DOHH2 (cell line): ENCODE results near the gene SLX4IP.

ENCODE experiments used
- H3F3A ChIP-seq: fragments of 200-600 bp; sonication (generic), shearing (Covaris generic); 2 replicates; pipeline ENCODE4 v1.6.0; 2016; ENCODE audit warnings: antibody characterized with exemption, mild to moderate bottlenecking; ENCODE audit not compliant: control insufficient read depth, insufficient read depth
- H3K27ac ChIP-seq: fragments of 200-600 bp; sonication (generic); 2 replicates; pipeline ENCODE4 v1.5.1; 2014; ENCODE audit warnings: low read depth, mild to moderate bottlenecking, low read length, moderate library complexity
- H3K27me3 ChIP-seq: fragments of 200-600 bp; sonication (generic); 2 replicates; pipeline ENCODE4 v1.6.1; 2014; ENCODE audit warnings: mild to moderate bottlenecking, low read length, mixed read lengths; ENCODE audit not compliant: control insufficient read depth
- H3K36me3 ChIP-seq: fragments of 200-600 bp; sonication (generic); 2 replicates; pipeline ENCODE4 v1.6.1; 2014; ENCODE audit warnings: mild to moderate bottlenecking, low read length, moderate library complexity, mixed read lengths; ENCODE audit not compliant: control insufficient read depth
- H3K4me1 ChIP-seq: fragments of 200-600 bp; sonication (generic); 2 replicates; pipeline ENCODE4 v1.6.1; 2014; ENCODE audit warnings: mild to moderate bottlenecking, low read length, mixed read lengths; ENCODE audit not compliant: control insufficient read depth
- H3K4me2 ChIP-seq: fragments of 200-600 bp; sonication (generic); 2 replicates; pipeline ENCODE4 v1.6.0; 2014; ENCODE audit warnings: mild to moderate bottlenecking, low read length, moderate library complexity
- H3K4me3 ChIP-seq: fragments of 200-600 bp; sonication (generic); 2 replicates; pipeline ENCODE4 v1.5.1; 2014; ENCODE audit warnings: mild to moderate bottlenecking, low read length, mixed read lengths
- H3K79me2 ChIP-seq: fragments of 200-600 bp; sonication (generic); 2 replicates; pipeline ENCODE4 v1.6.1; 2014; ENCODE audit warnings: mild to moderate bottlenecking, low read length, mixed read lengths; ENCODE audit not compliant: control insufficient read depth
- H3K9me2 ChIP-seq: fragments of 200-600 bp; sonication (generic); replicated peaks from 2 replicates; pipeline ENCODE4 v1.6.1; 2014; ENCODE audit warnings: mild to moderate bottlenecking, low read length, mixed read lengths; ENCODE audit not compliant: control insufficient read depth
- H3K9me3 ChIP-seq: fragments of 200-600 bp; sonication (generic); 2 replicates; pipeline ENCODE4 v1.6.1; 2014; ENCODE audit warnings: antibody characterized with exemption, low read length, mixed read lengths; ENCODE audit not compliant: control insufficient read depth, insufficient read depth
- H4K20me1 ChIP-seq: fragments of 200-600 bp; sonication (generic); 2 replicates; pipeline ENCODE4 v1.6.0; 2014; ENCODE audit warnings: low read depth, mild to moderate bottlenecking, antibody characterized with exemption, low read length, moderate library complexity; ENCODE audit not compliant: control insufficient read depth, insufficient read depth
- EZH2phosphoT487 ChIP-seq: fragments of 200-600 bp; sonication (generic); IDR thresholded peaks from 2 replicates; pipeline ENCODE4 v1.6.1; 2017; ENCODE audit warnings: borderline replicate concordance, mild to moderate bottlenecking, antibody characterized with exemption, low read length, moderate library complexity, mixed read lengths
- TF ChIP-seq, protein P1 (sequence below): fragments of 200-600 bp; sonication (generic); IDR thresholded peaks from one replicate; pipeline ENCODE4 v1.5.1; 2014; ENCODE audit warnings: antibody characterized with exemption, mild to moderate bottlenecking, low read depth, low read length; ENCODE audit not compliant: poor library complexity, severe bottlenecking

Gene SLX4IP

DNA sequence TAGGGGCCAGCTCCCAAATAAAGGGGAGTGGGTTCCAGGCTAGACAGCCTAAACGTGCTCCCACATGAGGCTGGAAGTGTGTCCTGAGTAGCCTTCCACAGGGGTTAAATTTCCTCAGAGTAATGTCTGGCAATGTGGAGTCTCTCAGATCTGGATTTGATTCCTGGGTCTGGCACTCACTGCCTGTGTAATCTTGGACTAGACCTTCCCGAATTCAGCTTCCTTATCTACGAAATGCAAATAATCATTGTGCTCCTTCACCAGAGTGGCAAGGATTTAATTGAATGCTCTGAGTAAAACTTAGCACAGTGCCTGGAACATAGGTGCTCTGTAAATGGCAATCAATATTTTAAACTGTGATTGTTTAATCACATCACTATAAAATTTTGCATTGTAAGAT, 114.4 kb downstream of the SLX4IP start:
- Histone ChIP-seq H3K9me2 (no peaks in the 10 kb centered on the region), H3K4me3 (no peak overlapping the region)

DNA sequence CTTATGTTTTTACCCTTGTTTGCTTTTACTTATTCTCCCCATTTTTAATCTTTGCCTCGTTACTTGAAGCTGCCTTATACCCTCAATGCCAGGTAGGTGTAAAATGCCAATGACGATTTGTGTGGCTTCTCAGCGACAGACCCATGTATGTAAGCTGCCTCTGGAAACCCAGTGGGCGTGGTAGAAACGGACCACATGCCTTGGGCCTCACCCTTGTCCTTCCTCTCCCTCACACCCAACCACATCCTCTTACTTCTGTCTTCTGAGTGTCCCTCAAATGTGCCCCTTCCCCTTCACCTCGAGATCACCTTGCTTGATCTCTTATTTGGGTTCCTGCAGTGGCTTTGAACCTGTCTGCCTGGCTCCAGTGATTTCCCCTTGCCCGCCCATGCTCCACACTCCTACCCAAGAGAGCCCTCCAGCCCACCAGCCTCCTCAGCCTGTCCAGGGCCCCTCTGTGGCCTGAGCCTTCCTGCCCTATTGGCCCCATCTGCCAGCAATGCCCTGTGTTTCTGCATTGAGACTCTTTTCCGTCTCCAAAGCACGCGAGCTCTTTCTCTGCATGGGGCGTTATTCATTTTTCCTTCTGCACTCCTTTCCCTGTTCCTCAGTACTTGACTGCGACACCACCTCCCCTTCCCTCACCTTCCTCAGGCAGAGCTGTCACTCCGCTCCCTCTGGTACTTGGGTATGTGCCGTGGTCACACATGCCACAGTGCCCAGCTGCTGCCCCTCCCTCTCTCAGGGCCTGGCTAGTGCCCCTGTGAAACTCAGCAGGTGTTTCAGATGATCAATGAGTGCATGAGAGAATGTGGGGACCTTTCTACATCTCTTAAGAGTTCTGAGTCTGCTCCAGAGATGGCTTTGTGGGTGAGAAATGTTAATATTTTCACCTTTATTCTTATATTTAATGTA, 115.4 kb downstream of the SLX4IP start:
- H3K79me2 ChIP-seq, result peaks cover 4% of the 10 kb centered on the region; the same call in 1 of the 2 replicates
- no peak overlapping the region for H3K27ac ChIP-seq
- no peak overlapping the region for H3K4me2 ChIP-seq
- no peak for TF ChIP-seq EZH2phosphoT487
- TF ChIP-seq, protein P1, sequence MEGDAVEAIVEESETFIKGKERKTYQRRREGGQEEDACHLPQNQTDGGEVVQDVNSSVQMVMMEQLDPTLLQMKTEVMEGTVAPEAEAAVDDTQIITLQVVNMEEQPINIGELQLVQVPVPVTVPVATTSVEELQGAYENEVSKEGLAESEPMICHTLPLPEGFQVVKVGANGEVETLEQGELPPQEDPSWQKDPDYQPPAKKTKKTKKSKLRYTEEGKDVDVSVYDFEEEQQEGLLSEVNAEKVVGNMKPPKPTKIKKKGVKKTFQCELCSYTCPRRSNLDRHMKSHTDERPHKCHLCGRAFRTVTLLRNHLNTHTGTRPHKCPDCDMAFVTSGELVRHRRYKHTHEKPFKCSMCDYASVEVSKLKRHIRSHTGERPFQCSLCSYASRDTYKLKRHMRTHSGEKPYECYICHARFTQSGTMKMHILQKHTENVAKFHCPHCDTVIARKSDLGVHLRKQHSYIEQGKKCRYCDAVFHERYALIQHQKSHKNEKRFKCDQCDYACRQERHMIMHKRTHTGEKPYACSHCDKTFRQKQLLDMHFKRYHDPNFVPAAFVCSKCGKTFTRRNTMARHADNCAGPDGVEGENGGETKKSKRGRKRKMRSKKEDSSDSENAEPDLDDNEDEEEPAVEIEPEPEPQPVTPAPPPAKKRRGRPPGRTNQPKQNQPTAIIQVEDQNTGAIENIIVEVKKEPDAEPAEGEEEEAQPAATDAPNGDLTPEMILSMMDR, result no peak
- H3F3A ChIP-seq, result no peaks in the 10 kb centered on the region
- H3K4me3 ChIP-seq, result no peak overlapping the region
- no peaks in the 10 kb centered on the region for H4K20me1 ChIP-seq
- H3K27me3 ChIP-seq, result no peaks in the 10 kb centered on the region
- H3K9me3 ChIP-seq, result no peaks in the 10 kb centered on the region
- H3K36me3 ChIP-seq, result no peaks in the 10 kb centered on the region
- H3K4me1 ChIP-seq, result peaks cover 10% of the 10 kb centered on the region
- H3K9me2 ChIP-seq, result no peaks in the 10 kb centered on the region

More for the DNA sequence above, 114.4 kb downstream of the SLX4IP start:
- H4K20me1 ChIP-seq, result no peaks in the 10 kb centered on the region
- no peak overlapping the region for H3K4me2 ChIP-seq
- no peaks in the 10 kb centered on the region for H3K36me3 ChIP-seq
- H3F3A ChIP-seq, result no peaks in the 10 kb centered on the region
- peaks cover 10% of the 10 kb centered on the region for H3K4me1 ChIP-seq
- H3K27ac ChIP-seq, result no peak overlapping the region
- peaks cover 4% of the 10 kb centered on the region; the same call in 1 of the 2 replicates for H3K79me2 ChIP-seq
- TF ChIP-seq, protein P1, result no peak
- TF ChIP-seq EZH2phosphoT487, result no peak
- no peaks in the 10 kb centered on the region for H3K27me3 ChIP-seq
- no peaks in the 10 kb centered on the region for H3K9me3 ChIP-seq

DNA sequence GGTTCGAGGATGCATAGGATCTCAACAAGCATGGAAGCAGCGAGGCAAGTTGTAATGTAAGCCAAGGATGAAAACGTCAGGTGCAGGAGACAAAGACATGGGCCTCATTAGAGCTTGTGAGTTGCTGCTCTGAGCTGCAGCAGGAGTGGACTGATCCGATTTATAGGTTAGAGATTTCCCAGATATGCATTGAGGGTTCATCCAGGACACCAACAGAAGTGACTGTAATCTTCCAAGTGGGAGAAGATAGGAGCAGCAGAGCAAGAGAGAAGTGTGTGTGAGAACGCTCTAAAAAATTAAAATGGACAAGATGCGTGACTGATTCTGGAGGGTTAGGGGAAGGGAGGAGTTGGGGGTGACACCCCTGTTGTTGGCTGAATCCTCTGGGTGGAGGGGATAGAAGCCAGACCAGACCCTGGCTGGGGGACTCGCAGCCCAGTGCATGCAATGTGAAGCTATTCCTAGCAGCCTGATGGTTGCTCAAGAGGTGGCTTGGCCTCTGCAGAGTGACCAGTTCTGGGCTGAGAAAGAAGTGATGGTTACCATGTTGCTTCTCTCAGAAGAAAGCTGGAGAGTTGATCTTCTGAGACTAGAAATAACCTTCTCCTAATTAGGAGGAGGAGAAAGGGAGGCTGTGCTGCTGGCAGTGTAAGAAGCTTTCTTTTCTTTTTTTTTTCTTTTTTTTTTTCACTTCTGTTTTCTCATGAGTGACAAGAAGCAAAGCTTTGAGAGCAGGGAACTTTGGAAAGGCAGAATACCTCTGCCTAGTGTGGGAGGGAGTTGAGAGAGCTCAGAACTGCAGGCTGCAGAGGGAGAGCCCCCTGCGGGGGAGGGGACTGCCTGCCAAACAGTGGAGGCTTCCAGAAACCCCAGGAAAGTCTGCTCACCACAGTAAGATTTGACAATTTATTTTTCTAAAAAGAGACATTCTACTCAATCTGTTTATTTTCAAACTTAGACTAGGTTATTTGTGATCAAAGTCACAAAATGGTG, 116.9 kb downstream of the SLX4IP start:
- Histone ChIP-seq H3K9me2 (no peaks in the 10 kb centered on the region), H3K9me3 (no peaks in the 10 kb centered on the region), H3K27me3 (no peaks in the 10 kb centered on the region), H3K27ac (no peak overlapping the region), H4K20me1 (no peaks in the 10 kb centered on the region), H3K36me3 (no peaks in the 10 kb centered on the region; the same call in 1 of the 2 replicates), H3K79me2 (peaks cover 6% of the 10 kb centered on the region; the same call in 1 of the 2 replicates), H3K4me2 (no peak overlapping the region), H3F3A (no peaks in the 10 kb centered on the region), H3K4me3 (no peak overlapping the region), H3K4me1 (peaks cover 10% of the 10 kb centered on the region)
- TF ChIP-seq, protein P1, result no peak
- no peak for TF ChIP-seq EZH2phosphoT487
